ENCODE data around the gene RSPH1.

- TF ChIP-seq BACH2 (CRISPR knock-in tag; IDR thresholded peaks at IDR 0.05; ENCODE audit: borderline replicate concordance) (no peak), TOX (CRISPR knock-in tag; IDR thresholded peaks at IDR 0.05; ENCODE audit: borderline replicate concordance) (no peak), TCF4 (CRISPR knock-in tag; IDR thresholded peaks at IDR 0.05; ENCODE audit: borderline replicate concordance) (no peak), ZNF8 (CRISPR knock-in tag; IDR thresholded peaks at IDR 0.05) (no peak), GLIS3 (CRISPR knock-in tag; IDR thresholded peaks at IDR 0.05) (no peak), CSDC2 (CRISPR knock-in tag; IDR thresholded peaks at IDR 0.05) (no peak), ZNF70 (CRISPR knock-in tag; IDR thresholded peaks at IDR 0.05) (no peak), CREB5 (CRISPR knock-in tag; IDR thresholded peaks at IDR 0.05; ENCODE audit: low read depth) (no peak), TSHZ2 (CRISPR knock-in tag; IDR thresholded peaks at IDR 0.05) (no peak), ZFP30 (CRISPR knock-in tag; IDR thresholded peaks at IDR 0.05) (no peak), ZC3H10 (CRISPR knock-in tag; IDR thresholded peaks at IDR 0.05) (no peak)
- TF ChIP-seq, protein P1, sequence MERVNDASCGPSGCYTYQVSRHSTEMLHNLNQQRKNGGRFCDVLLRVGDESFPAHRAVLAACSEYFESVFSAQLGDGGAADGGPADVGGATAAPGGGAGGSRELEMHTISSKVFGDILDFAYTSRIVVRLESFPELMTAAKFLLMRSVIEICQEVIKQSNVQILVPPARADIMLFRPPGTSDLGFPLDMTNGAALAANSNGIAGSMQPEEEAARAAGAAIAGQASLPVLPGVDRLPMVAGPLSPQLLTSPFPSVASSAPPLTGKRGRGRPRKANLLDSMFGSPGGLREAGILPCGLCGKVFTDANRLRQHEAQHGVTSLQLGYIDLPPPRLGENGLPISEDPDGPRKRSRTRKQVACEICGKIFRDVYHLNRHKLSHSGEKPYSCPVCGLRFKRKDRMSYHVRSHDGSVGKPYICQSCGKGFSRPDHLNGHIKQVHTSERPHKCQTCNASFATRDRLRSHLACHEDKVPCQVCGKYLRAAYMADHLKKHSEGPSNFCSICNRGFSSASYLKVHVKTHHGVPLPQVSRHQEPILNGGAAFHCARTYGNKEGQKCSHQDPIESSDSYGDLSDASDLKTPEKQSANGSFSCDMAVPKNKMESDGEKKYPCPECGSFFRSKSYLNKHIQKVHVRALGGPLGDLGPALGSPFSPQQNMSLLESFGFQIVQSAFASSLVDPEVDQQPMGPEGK (CRISPR knock-in tag; IDR thresholded peaks at IDR 0.05; ENCODE audit: borderline replicate concordance): no peak
- TF ChIP-seq, protein P2, sequence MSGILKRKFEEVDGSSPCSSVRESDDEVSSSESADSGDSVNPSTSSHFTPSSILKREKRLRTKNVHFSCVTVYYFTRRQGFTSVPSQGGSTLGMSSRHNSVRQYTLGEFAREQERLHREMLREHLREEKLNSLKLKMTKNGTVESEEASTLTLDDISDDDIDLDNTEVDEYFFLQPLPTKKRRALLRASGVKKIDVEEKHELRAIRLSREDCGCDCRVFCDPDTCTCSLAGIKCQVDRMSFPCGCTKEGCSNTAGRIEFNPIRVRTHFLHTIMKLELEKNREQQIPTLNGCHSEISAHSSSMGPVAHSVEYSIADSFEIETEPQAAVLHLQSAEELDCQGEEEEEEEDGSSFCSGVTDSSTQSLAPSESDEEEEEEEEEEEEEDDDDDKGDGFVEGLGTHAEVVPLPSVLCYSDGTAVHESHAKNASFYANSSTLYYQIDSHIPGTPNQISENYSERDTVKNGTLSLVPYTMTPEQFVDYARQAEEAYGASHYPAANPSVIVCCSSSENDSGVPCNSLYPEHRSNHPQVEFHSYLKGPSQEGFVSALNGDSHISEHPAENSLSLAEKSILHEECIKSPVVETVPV (CRISPR knock-in tag; IDR thresholded peaks at IDR 0.05): no peak
These were observed 18.8 kb upstream of the RSPH1 start for GRCh38 chr21:42514883-42515228.
